Measurements from ENCODE around the gene HRH2. TPM values are rescaled to one million over a fixed set of nuclear protein-coding genes. Genes with fewer than 3 reads are reported as not detected.
A peak's percentile ranks its signal among the peaks of the same experiment; 100 is the strongest.

HRH2 gene
- total RNA-seq, 2 donors from 2014 or later = 8.0 to 18.9 TPM

GRCh38 chr5:175659546-175660253 is 1.8 kb downstream of the HRH2 start:
- DNase-seq (ENCODE audit: low spot score) = no peak
- Histone ChIP-seq H3K4me3 (no peak overlapping the region), H3K9me3 (no peaks in the 10 kb centered on the region), H3K4me1 (peaks cover 0 to 35% of the 10 kb centered on the region in 2 donors), H3K27me3 (no peaks in the 10 kb centered on the region), H3K27ac (peak overlapping the region; percentile 3 to 87), H3K36me3 (no peaks in the 10 kb centered on the region)
- TF ChIP-seq, protein P1, sequence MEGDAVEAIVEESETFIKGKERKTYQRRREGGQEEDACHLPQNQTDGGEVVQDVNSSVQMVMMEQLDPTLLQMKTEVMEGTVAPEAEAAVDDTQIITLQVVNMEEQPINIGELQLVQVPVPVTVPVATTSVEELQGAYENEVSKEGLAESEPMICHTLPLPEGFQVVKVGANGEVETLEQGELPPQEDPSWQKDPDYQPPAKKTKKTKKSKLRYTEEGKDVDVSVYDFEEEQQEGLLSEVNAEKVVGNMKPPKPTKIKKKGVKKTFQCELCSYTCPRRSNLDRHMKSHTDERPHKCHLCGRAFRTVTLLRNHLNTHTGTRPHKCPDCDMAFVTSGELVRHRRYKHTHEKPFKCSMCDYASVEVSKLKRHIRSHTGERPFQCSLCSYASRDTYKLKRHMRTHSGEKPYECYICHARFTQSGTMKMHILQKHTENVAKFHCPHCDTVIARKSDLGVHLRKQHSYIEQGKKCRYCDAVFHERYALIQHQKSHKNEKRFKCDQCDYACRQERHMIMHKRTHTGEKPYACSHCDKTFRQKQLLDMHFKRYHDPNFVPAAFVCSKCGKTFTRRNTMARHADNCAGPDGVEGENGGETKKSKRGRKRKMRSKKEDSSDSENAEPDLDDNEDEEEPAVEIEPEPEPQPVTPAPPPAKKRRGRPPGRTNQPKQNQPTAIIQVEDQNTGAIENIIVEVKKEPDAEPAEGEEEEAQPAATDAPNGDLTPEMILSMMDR (IDR thresholded peaks at IDR 0.05) = no peak

DNA sequence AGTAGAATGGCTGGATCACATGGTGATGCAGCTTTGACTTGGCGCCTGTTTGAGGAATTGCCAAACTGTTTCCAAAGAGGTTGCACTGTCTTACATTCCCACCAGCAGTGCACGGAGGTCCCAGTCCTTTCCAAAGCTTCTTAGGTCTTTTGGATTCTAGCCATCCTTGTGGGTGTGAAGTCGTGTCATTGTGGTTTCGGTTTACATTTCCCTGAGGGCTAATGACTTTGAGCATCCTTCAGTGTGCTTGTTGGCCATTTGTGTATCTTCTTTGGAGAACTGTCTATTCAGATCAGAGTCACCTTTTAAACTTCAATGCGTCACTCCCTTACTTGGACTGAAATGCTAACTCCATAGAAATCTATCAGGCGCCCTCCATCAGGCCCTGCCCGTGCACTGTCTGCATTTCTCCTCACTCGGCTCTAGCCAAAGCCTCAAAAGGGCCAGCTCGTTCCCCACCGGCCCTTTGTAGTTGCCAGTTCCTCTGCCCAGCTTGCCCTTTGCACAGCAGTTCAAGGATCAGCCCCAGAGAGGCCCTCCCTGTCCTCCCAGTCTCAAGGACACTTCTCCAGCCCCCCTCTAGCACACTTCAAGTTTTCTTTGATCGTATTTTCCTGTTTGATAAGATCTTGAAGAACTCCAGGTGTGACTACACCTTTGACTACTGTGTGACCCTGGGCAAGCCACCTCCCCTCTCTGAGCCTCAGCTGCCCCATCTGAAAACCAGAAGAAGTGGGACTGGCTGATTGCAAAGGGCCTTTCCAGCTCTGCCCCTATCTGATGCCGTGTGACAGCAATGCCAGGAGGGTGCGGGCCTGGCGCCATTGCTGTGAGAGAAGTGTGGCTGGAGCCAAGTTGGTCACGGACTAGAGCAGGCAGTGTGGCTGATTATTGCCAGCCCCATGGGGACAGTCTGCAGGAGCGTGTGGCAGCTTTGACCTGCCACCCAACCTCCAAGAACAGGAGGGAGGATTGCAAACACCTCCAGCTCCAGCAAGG is 5.6 kb downstream of the HRH2 start:
- peaks cover 0 to 35% of the 10 kb centered on the region in 2 donors for H3K4me1 ChIP-seq
- TF ChIP-seq, protein P1 (IDR thresholded peaks at IDR 0.05) = no peak
- no peaks in the 10 kb centered on the region for H3K36me3 ChIP-seq
- no peaks in the 10 kb centered on the region for H3K27me3 ChIP-seq
- H3K9me3 ChIP-seq = no peaks in the 10 kb centered on the region
- H3K4me3 ChIP-seq = no peak overlapping the region
- DNase-seq (ENCODE audit: low spot score) = no peak
- peak overlapping the region; percentile 71 to 77 for H3K27ac ChIP-seq

DNA sequence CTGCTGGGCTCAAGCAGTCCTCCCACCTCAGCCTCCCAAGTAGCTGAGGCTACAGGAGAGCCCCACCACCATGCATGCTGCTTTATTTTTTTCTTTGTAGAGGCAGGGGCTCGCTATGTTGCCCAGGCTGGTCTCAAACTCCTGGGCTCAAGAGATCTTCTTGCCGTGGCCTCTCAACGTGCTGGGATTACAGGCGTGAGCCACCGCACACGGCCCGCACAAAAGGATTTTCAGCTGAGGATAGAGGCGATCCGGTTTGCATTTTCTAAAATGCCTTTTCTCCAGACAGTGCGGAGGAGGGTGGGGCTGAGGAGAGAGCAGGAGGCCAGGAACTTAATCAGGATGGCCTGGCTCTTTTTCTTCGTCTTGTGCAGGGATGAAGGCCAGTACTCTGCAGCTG is 6.9 kb downstream of the HRH2 start:
- DNase-seq (ENCODE audit: low spot score) = no peak
- TF ChIP-seq, protein P1 (IDR thresholded peaks at IDR 0.05) = no peak
- Histone ChIP-seq H3K9me3 (no peaks in the 10 kb centered on the region), H3K27me3 (no peaks in the 10 kb centered on the region), H3K4me1 (peaks cover 0 to 27% of the 10 kb centered on the region in 2 donors), H3K4me3 (no peak overlapping the region), H3K27ac (no peak overlapping the region), H3K36me3 (no peaks in the 10 kb centered on the region)

DNA sequence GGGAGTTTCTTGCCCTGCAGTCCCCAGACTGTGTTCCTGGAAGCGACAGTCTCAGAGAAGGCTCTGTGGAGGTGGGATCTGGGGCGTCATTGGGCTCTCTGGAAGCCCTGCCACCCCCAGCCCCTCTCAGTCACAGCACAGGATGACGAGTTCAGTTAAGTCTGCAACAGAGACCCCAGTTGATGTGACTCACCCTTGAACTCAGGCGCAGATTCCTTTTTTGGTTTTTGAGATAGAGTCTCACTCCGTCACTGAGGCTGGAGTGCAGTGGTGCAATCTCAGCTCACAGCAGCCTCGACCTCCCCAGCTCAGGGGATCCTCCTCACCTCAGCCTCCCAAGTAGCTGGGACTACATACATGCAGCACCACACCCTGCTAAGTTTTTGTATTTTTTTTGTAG is 8.3 kb downstream of the HRH2 start:
- DNase-seq (ENCODE audit: low spot score) = no peak
- Histone ChIP-seq H3K4me3 (no peak overlapping the region), H3K4me1 (peaks cover 0 to 30% of the 10 kb centered on the region in 2 donors), H3K27ac (no peak overlapping the region), H3K27me3 (no peaks in the 10 kb centered on the region), H3K9me3 (no peaks in the 10 kb centered on the region), H3K36me3 (no peaks in the 10 kb centered on the region)
- TF ChIP-seq, protein P1 (IDR thresholded peaks at IDR 0.05) = no peak

- H3K4me3 ChIP-seq = no peak overlapping the region
- TF ChIP-seq, protein P1 (IDR thresholded peaks at IDR 0.05) = no peak
- H3K36me3 ChIP-seq = no peaks in the 10 kb centered on the region
- H3K4me1 ChIP-seq = peaks cover 0 to 31% of the 10 kb centered on the region in 2 donors
- DNase-seq (ENCODE audit: low spot score) = no peak
- no peak overlapping the region for H3K27ac ChIP-seq
- H3K9me3 ChIP-seq = no peaks in the 10 kb centered on the region
- H3K27me3 ChIP-seq = no peaks in the 10 kb centered on the region
Observed at GRCh38 chr5:175668006-175668405, 10.1 kb downstream of the HRH2 start.
